Trophoblast cell (in vitro differentiated cells and primary cell): Measurements from ENCODE around the gene ERG28.

Experiments
- DNase-seq, 2 donors: peaks; one replicate each; pipeline ENCODE4 v3.0.0-alpha.2; 2016
- H2AFZ ChIP-seq: 2 replicates; pipeline ENCODE4 v1.6.1; 2013; ENCODE audit warnings: low read length, moderate library complexity, mild to moderate bottlenecking; ENCODE audit not compliant: insufficient read depth, poor library complexity
- H2AK5ac ChIP-seq: 2 replicates; pipeline ENCODE4 v1.6.1; 2013; ENCODE audit warnings: mild to moderate bottlenecking, low read length
- H2BK120ac ChIP-seq: 2 replicates; pipeline ENCODE4 v1.6.1; 2013; ENCODE audit warnings: low read length, mild to moderate bottlenecking, moderate library complexity; ENCODE audit not compliant: insufficient read depth, poor library complexity
- H2BK12ac ChIP-seq: 2 replicates; pipeline ENCODE4 v1.6.1; 2013; ENCODE audit warnings: mild to moderate bottlenecking, low read length, moderate library complexity
- H2BK5ac ChIP-seq: 2 replicates; pipeline ENCODE4 v1.6.1; 2013; ENCODE audit warnings: low read length, low read depth, moderate library complexity, mild to moderate bottlenecking; ENCODE audit not compliant: poor library complexity
- H3K14ac ChIP-seq: 2 replicates; pipeline ENCODE4 v1.6.1; 2013; ENCODE audit warnings: mild to moderate bottlenecking, low read length
- H3K18ac ChIP-seq: 2 replicates; pipeline ENCODE4 v1.6.1; 2013; ENCODE audit warnings: mild to moderate bottlenecking, low read length
- H3K23ac ChIP-seq: 2 replicates; pipeline ENCODE4 v1.6.1; 2013; ENCODE audit warnings: low read length
- H3K27ac ChIP-seq: 2 replicates; pipeline ENCODE4 v1.5.1; 2013; ENCODE audit warnings: low read depth, mild to moderate bottlenecking, inconsistent platforms, low read length, moderate library complexity
- H3K27me3 ChIP-seq: 2 replicates; pipeline ENCODE4 v1.6.1; 2013; ENCODE audit warnings: inconsistent platforms, mild to moderate bottlenecking, low read length, moderate library complexity; ENCODE audit not compliant: insufficient read depth
- H3K36me3 ChIP-seq, 2 experiments: 1 replicate in 1 of 2; 2 replicates in 1 of 2; pipeline ENCODE4 v1.6.1; 2013; ENCODE audit warnings: low read length in 2 of 2, mild to moderate bottlenecking in 2 of 2, moderate library complexity in 1 of 2; ENCODE audit not compliant: insufficient read depth in 2 of 2, control insufficient read depth in 1 of 2
- H3K4ac ChIP-seq: 2 replicates; pipeline ENCODE4 v1.6.1; 2013; ENCODE audit warnings: low read depth, mild to moderate bottlenecking, low read length, moderate library complexity
- H3K4me1 ChIP-seq, 2 experiments: 1 replicate in 1 of 2; 2 replicates in 1 of 2; pipeline ENCODE4 v1.6.1; 2013; ENCODE audit warnings: low read length in 2 of 2, mild to moderate bottlenecking in 2 of 2, moderate library complexity in 1 of 2; ENCODE audit not compliant: insufficient read depth in 2 of 2, control insufficient read depth in 1 of 2
- H3K4me2 ChIP-seq: 2 replicates; pipeline ENCODE4 v1.6.1; 2013; ENCODE audit warnings: inconsistent platforms, mild to moderate bottlenecking, low read length, moderate library complexity
- H3K4me3 ChIP-seq: 2 replicates; pipeline ENCODE4 v1.5.1; 2013; ENCODE audit warnings: mild to moderate bottlenecking, low read depth, low read length, inconsistent platforms
- H3K79me1 ChIP-seq: one replicate; pipeline ENCODE4 v1.6.1; 2013; ENCODE audit warnings: low read length
- H3K79me2 ChIP-seq: 2 replicates; pipeline ENCODE4 v1.6.1; 2013; ENCODE audit warnings: low read length, mild to moderate bottlenecking; ENCODE audit not compliant: control insufficient read depth, insufficient read depth, poor library complexity
- H3K9ac ChIP-seq: 2 replicates; pipeline ENCODE4 v1.6.1; 2013; ENCODE audit warnings: mild to moderate bottlenecking, low read length
- H3K9me3 ChIP-seq: 2 replicates; pipeline ENCODE4 v1.6.1; 2013; ENCODE audit warnings: low read depth, mild to moderate bottlenecking, control low read depth, inconsistent platforms, low read length; ENCODE audit not compliant: insufficient read depth
- H4K12ac ChIP-seq: 2 replicates; pipeline ENCODE4 v1.6.1; 2013; ENCODE audit warnings: low read depth, mild to moderate bottlenecking, low read length, moderate library complexity
- H4K8ac ChIP-seq: 2 replicates; pipeline ENCODE4 v1.6.1; 2013; ENCODE audit warnings: low read depth, mild to moderate bottlenecking, low read length, moderate library complexity
- H4K91ac ChIP-seq: one replicate; pipeline ENCODE4 v1.6.1; 2013; ENCODE audit warnings: low read depth, mild to moderate bottlenecking, low read length, moderate library complexity
- WGBS: extraction: QIAGEN DNeasy Blood & Tissue Kit; methylation state at CpG from one replicate; pipeline ENCODE4 v1.1.7; 2013; ENCODE audit warnings: missing lambda C conversion rate; ENCODE audit not compliant: insufficient read length, insufficient coverage; ENCODE audit errors: extremely low coverage; 5-methylcytosine and 5-hydroxymethylcytosine counted together

The ERG28 gene

GRCh38 chr14:75627406-75627805, 33.3 kb downstream of the ERG28 start:
- H2AK5ac ChIP-seq, result no peak overlapping the region
- no peak overlapping the region for H4K91ac ChIP-seq
- no peak overlapping the region for H2BK5ac ChIP-seq
- H3K9ac ChIP-seq, result no peak overlapping the region
- no peaks in the 10 kb centered on the region for H3K9me3 ChIP-seq
- H4K8ac ChIP-seq, result no peak overlapping the region
- H3K27ac ChIP-seq, result no peak overlapping the region
- no peak overlapping the region for H3K4ac ChIP-seq
- WGBS, result no CpG with 5 or more reads among the region's 4 CpGs
- H3K18ac ChIP-seq, result no peak overlapping the region
- no peaks in the 10 kb centered on the region for H3K36me3 ChIP-seq
- H3K79me2 ChIP-seq, result no peaks in the 10 kb centered on the region
- no peak for DNase-seq
- peaks cover 11 to 12% of the 10 kb centered on the region in 2 experiments for H3K4me1 ChIP-seq
- H2BK12ac ChIP-seq, result no peak overlapping the region
- no peaks in the 10 kb centered on the region for H3K27me3 ChIP-seq
- no peak overlapping the region for H2BK120ac ChIP-seq
- no peak overlapping the region for H3K23ac ChIP-seq
- no peak overlapping the region for H3K14ac ChIP-seq
- H3K4me3 ChIP-seq, result no peak overlapping the region
- no peak overlapping the region for H2AFZ ChIP-seq
- H4K12ac ChIP-seq, result no peak overlapping the region
- H3K4me2 ChIP-seq, result no peak overlapping the region
- peaks cover 1% of the 10 kb centered on the region for H3K79me1 ChIP-seq

DNA sequence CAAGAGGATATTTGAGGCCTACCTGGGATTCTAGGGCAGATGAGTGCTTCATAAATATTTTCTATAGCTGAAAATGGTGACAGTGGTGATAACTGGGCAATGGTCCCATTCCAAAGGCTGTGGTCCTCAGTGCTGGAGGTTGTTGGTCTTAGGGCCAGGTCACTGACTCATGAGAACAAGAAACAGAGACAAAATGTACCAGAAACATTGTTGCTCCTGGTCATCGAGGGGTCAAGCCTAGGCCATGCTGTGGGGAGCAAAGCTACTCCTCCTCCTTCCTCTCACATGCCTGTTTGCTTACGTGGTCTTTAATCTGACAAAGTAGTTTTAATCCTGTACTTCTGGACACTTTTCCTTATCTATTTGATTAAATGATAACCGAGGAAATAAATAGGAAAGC, 33.8 kb downstream of the ERG28 start:
- no peaks in the 10 kb centered on the region for H3K79me1 ChIP-seq
- H3K14ac ChIP-seq, result no peak overlapping the region
- H3K27ac ChIP-seq, result no peak overlapping the region
- no peak overlapping the region for H2BK5ac ChIP-seq
- no peak overlapping the region for H3K4me2 ChIP-seq
- H2BK12ac ChIP-seq, result no peak overlapping the region
- H3K4ac ChIP-seq, result no peak overlapping the region
- H4K12ac ChIP-seq, result no peak overlapping the region
- H3K4me1 ChIP-seq, result peaks cover 11 to 12% of the 10 kb centered on the region in 2 experiments
- H3K79me2 ChIP-seq, result no peaks in the 10 kb centered on the region
- H3K9me3 ChIP-seq, result no peaks in the 10 kb centered on the region
- no CpG with 5 or more reads among the region's 3 CpGs for WGBS
- no peak overlapping the region for H3K23ac ChIP-seq
- H3K18ac ChIP-seq, result no peak overlapping the region
- H2AFZ ChIP-seq, result no peak overlapping the region
- no peak overlapping the region for H2AK5ac ChIP-seq
- DNase-seq, result no peak
- no peak overlapping the region for H2BK120ac ChIP-seq
- no peak overlapping the region for H4K8ac ChIP-seq
- H3K4me3 ChIP-seq, result peak overlapping the region; percentile 18
- H3K27me3 ChIP-seq, result no peaks in the 10 kb centered on the region
- no peak overlapping the region for H4K91ac ChIP-seq
- H3K36me3 ChIP-seq, result no peaks in the 10 kb centered on the region
- H3K9ac ChIP-seq, result no peak overlapping the region

DNA sequence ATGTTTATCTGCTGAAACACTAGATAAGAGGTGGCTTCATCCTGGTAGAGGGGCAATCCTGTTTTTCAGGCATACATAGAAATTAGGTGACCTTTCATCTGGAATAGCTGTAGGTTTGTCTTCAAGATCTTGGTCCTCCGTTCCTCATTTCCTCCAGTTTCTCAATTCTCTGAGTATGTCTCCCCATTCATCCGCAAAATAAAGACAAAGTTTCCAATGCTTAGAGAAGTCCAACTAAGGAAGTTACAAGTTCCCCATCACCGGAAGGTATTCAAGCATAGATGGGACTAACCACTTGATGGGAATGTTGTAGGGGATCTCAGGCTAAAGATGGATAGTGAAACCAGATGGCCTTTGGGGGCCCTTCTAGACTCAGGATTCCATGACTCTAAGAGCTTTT, 34.3 kb downstream of the ERG28 start:
- Histone ChIP-seq H2AK5ac (no peak overlapping the region), H3K4me1 (peaks cover 6 to 7% of the 10 kb centered on the region in 2 experiments), H3K18ac (no peak overlapping the region), H3K27me3 (no peaks in the 10 kb centered on the region), H3K9me3 (no peaks in the 10 kb centered on the region), H3K9ac (no peak overlapping the region), H3K4ac (no peak overlapping the region), H3K4me2 (no peak overlapping the region), H3K79me1 (no peaks in the 10 kb centered on the region), H4K8ac (no peak overlapping the region), H3K79me2 (no peaks in the 10 kb centered on the region), H3K36me3 (no peaks in the 10 kb centered on the region), H2BK120ac (no peak overlapping the region), H2BK5ac (no peak overlapping the region), H2AFZ (no peak overlapping the region), H3K14ac (no peak overlapping the region), H3K27ac (no peak overlapping the region), H3K23ac (no peak overlapping the region), H4K91ac (no peak overlapping the region), H4K12ac (no peak overlapping the region), H3K4me3 (no peak overlapping the region), H2BK12ac (no peak overlapping the region)
- DNase-seq, result peak in 1 of 2 donors; percentile 63
- no CpG with 5 or more reads among the region's 3 CpGs for WGBS

- Histone ChIP-seq H4K12ac (no peak overlapping the region), H2BK120ac (no peak overlapping the region), H3K14ac (no peak overlapping the region), H3K4ac (no peak overlapping the region), H2BK12ac (no peak overlapping the region), H3K36me3 (no peaks in the 10 kb centered on the region), H3K4me2 (no peak overlapping the region), H3K27me3 (no peaks in the 10 kb centered on the region), H3K4me3 (no peak overlapping the region), H3K4me1 (no peaks in the 10 kb centered on the region), H3K9me3 (no peaks in the 10 kb centered on the region), H2AK5ac (no peak overlapping the region), H2BK5ac (no peak overlapping the region), H3K79me2 (no peaks in the 10 kb centered on the region), H3K27ac (no peak overlapping the region), H4K91ac (no peak overlapping the region), H3K18ac (no peak overlapping the region), H3K79me1 (no peaks in the 10 kb centered on the region), H3K23ac (no peak overlapping the region), H4K8ac (no peak overlapping the region), H2AFZ (no peak overlapping the region), H3K9ac (no peak overlapping the region)
- no CpG with 5 or more reads among the region's 3 CpGs for WGBS
- no peak for DNase-seq
Observed at GRCh38 chr14:75625034-75625433, 35.6 kb downstream of the ERG28 start.
